HEK293T (cell line): Measurements from ENCODE around the gene ANKRD13B.

Experiments used
- CTCF ChIA-PET: fragments of 350-600 bp; formaldehyde crosslinking; extraction: SDS; loops from one replicate; lab custom pipeline; 2021; ENCODE audit warnings: antibody characterized with exemption, inconsistent platforms; lab: Yijun Ruan, JAX
- POLR2A ChIA-PET: fragments of 350-600 bp; formaldehyde crosslinking; extraction: SDS; loops from one replicate; lab custom pipeline; 2020; ENCODE audit warnings: antibody characterized with exemption, inconsistent platforms; lab: Yijun Ruan, JAX
- DNase-seq: peaks from one replicate; pipeline ENCODE4 v3.0.0; 2012; ENCODE audit warnings: mixed read lengths; ENCODE audit errors: extremely low spot score
- ARNT ChIP-seq: fragments of 450-650 bp; IDR thresholded peaks from 2 replicates; pipeline ENCODE4 v1.6.1; 2017; ENCODE audit warnings: mild to moderate bottlenecking
- BHLHE40 ChIP-seq: fragments of 450-650 bp; IDR thresholded peaks from 2 replicates; pipeline ENCODE4 v1.6.1; 2016; ENCODE audit warnings: mild to moderate bottlenecking, moderate library complexity, borderline replicate concordance
- CTBP1 ChIP-seq: fragments of 450-650 bp; IDR thresholded peaks from 2 replicates; pipeline ENCODE4 v1.6.1; 2016; ENCODE audit warnings: borderline replicate concordance
- ELF4 ChIP-seq: fragments of 450-650 bp; IDR thresholded peaks from 2 replicates; pipeline ENCODE4 v1.6.1; 2017; ENCODE audit warnings: antibody characterized with exemption
- FOXA1 ChIP-seq: fragments of 450-650 bp; IDR thresholded peaks from 2 replicates; pipeline ENCODE4 v1.6.1; 2016; ENCODE audit warnings: mild to moderate bottlenecking
- FOXK2 ChIP-seq: fragments of 450-650 bp; IDR thresholded peaks from 2 replicates; pipeline ENCODE4 v1.6.1; 2016; ENCODE audit warnings: mild to moderate bottlenecking
- FOXM1 ChIP-seq: fragments of 450-650 bp; IDR thresholded peaks from 2 replicates; pipeline ENCODE4 v1.6.1; 2017; ENCODE audit warnings: mild to moderate bottlenecking, borderline replicate concordance
- HDGF ChIP-seq: fragments of 450-650 bp; IDR thresholded peaks from 2 replicates; pipeline ENCODE4 v1.6.1; 2017; ENCODE audit warnings: antibody characterized with exemption, borderline replicate concordance
- L3MBTL2 ChIP-seq: fragments of 450-650 bp; conservative IDR thresholded peaks from 2 replicates; pipeline ENCODE4 v1.6.1; 2016; ENCODE audit warnings: mild to moderate bottlenecking
- LEF1 ChIP-seq: fragments of 450-650 bp; IDR thresholded peaks from 2 replicates; pipeline ENCODE4 v1.6.1; 2017; ENCODE audit warnings: mild to moderate bottlenecking, borderline replicate concordance
- NFRKB ChIP-seq: fragments of 450-650 bp; IDR thresholded peaks from 2 replicates; pipeline ENCODE4 v1.6.1; 2016; ENCODE audit warnings: mild to moderate bottlenecking, moderate library complexity
- SP1 ChIP-seq: fragments of 450-650 bp; IDR thresholded peaks from 2 replicates; pipeline ENCODE4 v1.6.1; 2017
- SUZ12 ChIP-seq: fragments of 450-650 bp; IDR thresholded peaks from 2 replicates; pipeline ENCODE4 v1.6.1; 2016; ENCODE audit warnings: mild to moderate bottlenecking
- TARDBP ChIP-seq: fragments of 450-650 bp; IDR thresholded peaks from 2 replicates; pipeline ENCODE4 v1.6.1; 2016
- ZNF384 ChIP-seq: fragments of 450-650 bp; IDR thresholded peaks from 2 replicates; pipeline ENCODE4 v1.6.1; 2016
- TF ChIP-seq, protein P1 (sequence below): fragments of 450-650 bp; IDR thresholded peaks from 2 replicates; pipeline ENCODE4 v1.6.1; 2016

ANKRD13B gene

DNA sequence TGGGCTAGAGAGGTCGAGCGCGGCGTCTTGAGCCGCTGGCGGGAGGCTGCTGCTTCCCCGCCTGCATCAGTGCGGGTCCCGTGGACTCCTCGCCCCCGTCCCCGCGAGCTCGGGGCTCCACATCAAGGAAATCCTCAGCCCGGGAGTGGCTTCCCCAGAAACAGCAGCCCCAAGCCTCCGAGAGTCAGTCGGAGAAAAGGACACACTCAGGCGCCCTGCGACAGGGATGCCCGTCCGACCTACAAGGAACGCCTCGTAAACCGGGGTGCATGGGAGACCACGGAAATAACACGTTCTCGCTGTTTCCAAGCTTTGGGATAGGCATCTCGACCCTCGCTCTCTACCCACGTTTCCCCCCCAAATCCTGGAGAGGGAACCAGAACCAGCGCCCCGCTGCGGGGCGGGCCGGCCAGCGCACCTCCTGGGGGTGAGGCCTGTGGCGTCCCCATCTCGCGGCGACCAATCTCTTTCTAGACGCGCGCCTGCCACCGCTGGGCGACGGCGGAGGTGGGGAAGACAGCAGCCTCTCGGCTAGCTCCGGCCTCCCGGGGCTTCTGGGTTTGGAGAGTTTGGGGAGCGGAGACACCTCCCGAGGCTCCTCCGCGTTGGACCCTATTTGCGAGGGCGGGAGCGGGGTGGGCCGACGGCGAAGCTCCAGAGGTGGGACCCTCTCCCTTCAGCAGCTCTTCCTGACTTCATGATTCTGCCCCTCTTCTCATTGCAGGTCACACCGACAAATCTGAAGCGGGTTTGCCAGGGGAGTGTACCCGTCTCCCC, 25.2 kb upstream of the ANKRD13B start:
- DNase-seq: peak; percentile 50
- TF ChIP-seq L3MBTL2 (peak; percentile 43; the same call in 1 of the 2 replicates), SUZ12 (no peak)
- ChIA-PET POLR2A (interaction anchor here (0.8 to 4.6 kb wide), 7 partner anchors 11 to 198 kb away, joined by 3 to 32 read pairs (median 6); partner anchors contain the start of genes ANKRD13B and TAOK1), CTCF (interaction anchor here (0.6 to 1.3 kb wide), 4 partner anchors 20 to 425 kb away, joined by 3 to 4 read pairs (median 4); no protein-coding TSS in a partner anchor)

- peak; percentile 77 for DNase-seq
- ChIA-PET CTCF (interaction anchor here (0.6 to 1.7 kb wide), 5 partner anchors 12 to 426 kb away, joined by 3 to 5 read pairs (median 4); no protein-coding TSS in a partner anchor), POLR2A (interaction anchor here (0.8 to 4.6 kb wide), 8 partner anchors 12 to 199 kb away, joined by 3 to 32 read pairs (median 6); partner anchors contain the start of gene ANKRD13B)
- TF ChIP-seq FOXM1: peak; percentile 18; the same call in 1 of the 2 replicates
- TF ChIP-seq ELF4: no peak
Observed at GRCh38 chr17:29568331-29569244, 24.3 kb upstream of the ANKRD13B start, which contains the start of gene TP53I13. TSS of gene TP53I13 (plus strand) at chr17:29568701. CDS start at chr17:29568759, 58 bp downstream.

GRCh38 chr17:29569245-29569950, 23.5 kb upstream of the ANKRD13B start:
- TF ChIP-seq SUZ12 (no peak), ZNF384 (no peak)
- TF ChIP-seq, protein P1, sequence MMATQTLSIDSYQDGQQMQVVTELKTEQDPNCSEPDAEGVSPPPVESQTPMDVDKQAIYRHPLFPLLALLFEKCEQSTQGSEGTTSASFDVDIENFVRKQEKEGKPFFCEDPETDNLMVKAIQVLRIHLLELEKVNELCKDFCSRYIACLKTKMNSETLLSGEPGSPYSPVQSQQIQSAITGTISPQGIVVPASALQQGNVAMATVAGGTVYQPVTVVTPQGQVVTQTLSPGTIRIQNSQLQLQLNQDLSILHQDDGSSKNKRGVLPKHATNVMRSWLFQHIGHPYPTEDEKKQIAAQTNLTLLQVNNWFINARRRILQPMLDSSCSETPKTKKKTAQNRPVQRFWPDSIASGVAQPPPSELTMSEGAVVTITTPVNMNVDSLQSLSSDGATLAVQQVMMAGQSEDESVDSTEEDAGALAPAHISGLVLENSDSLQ: no peak
- ChIA-PET POLR2A (interaction anchor here (0.8 to 4.6 kb wide), 7 partner anchors 10 to 429 kb away, joined by 3 to 32 read pairs (median 5); partner anchors contain the start of genes ANKRD13B and TAOK1), CTCF (interaction anchor here (0.6 to 1.7 kb wide), 3 partner anchors 11 to 312 kb away, joined by 4 to 5 read pairs (median 4); no protein-coding TSS in a partner anchor)
- DNase-seq: no peak

- TF ChIP-seq NFRKB: no peak
- no peak for TF ChIP-seq HDGF
- no peak for TF ChIP-seq SP1
- no peak for TF ChIP-seq SUZ12
- TF ChIP-seq, protein P1: no peak
- TF ChIP-seq BHLHE40: no peak
- no peak for TF ChIP-seq ELF4
- TF ChIP-seq FOXM1: no peak
- TF ChIP-seq LEF1: no peak
- no peak for TF ChIP-seq ARNT
- TF ChIP-seq ZNF384: no peak
- no peak for TF ChIP-seq FOXK2
- no peak for TF ChIP-seq FOXA1
- no peak for TF ChIP-seq CTBP1
- no peak for TF ChIP-seq TARDBP
- no peak for DNase-seq
- CTCF ChIA-PET: interaction anchor here (0.6 to 1.7 kb wide), 3 partner anchors 47 to 280 kb away, joined by 3 to 5 read pairs (median 5); no protein-coding TSS in a partner anchor
- POLR2A ChIA-PET: interaction anchor here (0.7 to 4.6 kb wide), 5 partner anchors 11 to 1379 kb away, joined by 3 to 32 read pairs (median 7); partner anchors contain the start of genes ANKRD13B and TAOK1
Observed at GRCh38 chr17:29570521-29570920, 22.4 kb upstream of the ANKRD13B start.

GRCh38 chr17:29571486-29571882, 21.4 kb upstream of the ANKRD13B start:
- no peak for TF ChIP-seq HDGF
- no peak for TF ChIP-seq LEF1
- no peak for TF ChIP-seq L3MBTL2
- TF ChIP-seq, protein P1: no peak
- TF ChIP-seq ARNT: no peak
- no peak for TF ChIP-seq SP1
- ChIA-PET POLR2A (interaction anchor here (0.8 to 4.6 kb wide), 2 partner anchors 10 to 20 kb away, joined by 3 to 32 read pairs; partner anchors contain the start of gene ANKRD13B), CTCF (interaction anchor here (0.7 to 1.4 kb wide), 2 partner anchors 46 to 63 kb away, joined by 3 read pairs; no protein-coding TSS in a partner anchor)
- DNase-seq: no peak
